B cell (primary cell): Measurements from ENCODE around the gene ANLN. TPM values are rescaled to one million over a fixed set of nuclear protein-coding genes. Genes with fewer than 3 reads are reported as not detected.
"Not testable (repeated sequence)": the region's sequence is repeated elsewhere in the genome, so short reads cannot be mapped to it uniquely, and the experiment has no call there.

ENCODE experiments used
- ATAC-seq: fragments of 200-7000 bp; cut with Tn5 transposase; one replicate; pipeline ENCODE4 v1.10.0; 2021; ENCODE audit warnings: low read depth, mild to moderate bottlenecking, moderate number of reproducible peaks, moderate library complexity
- CTCF ChIA-PET: fragments of 350-600 bp; sonication (Branson Sonifier 250); formaldehyde crosslinking; loops from one replicate; lab custom pipeline; 2021; ENCODE audit warnings: antibody characterized with exemption, inconsistent platforms; lab: Charles Lee
- POLR2A ChIA-PET: fragments of 350-600 bp; sonication (Branson Sonifier 250); formaldehyde crosslinking; loops from one replicate; lab custom pipeline; 2021; ENCODE audit warnings: antibody characterized with exemption; lab: Charles Lee
- DNase-seq: peaks from one replicate; pipeline ENCODE4 v3.0.0; 2013
- H2AFZ ChIP-seq: 2 replicates; pipeline ENCODE4 v1.6.1; 2012; ENCODE audit warnings: mild to moderate bottlenecking, low read depth, low read length; ENCODE audit not compliant: insufficient read depth, poor library complexity, severe bottlenecking
- H3K27ac ChIP-seq, 2 donors: 1 replicate in 1 of 2; 2 replicates in 1 of 2; pipeline ENCODE4 v1.5.1; 2012 to 2013; ENCODE audit warnings: low read length in 2 of 2, mild to moderate bottlenecking in 2 of 2, moderate library complexity in 1 of 2
- H3K27me3 ChIP-seq, 4 experiments: fragments of 200-600 bp in 1 of 4; sonication (generic) in 1 of 4; replicated peaks in 1 of 4; 1 replicate in 2 of 4; 2 replicates in 2 of 4; pipeline versions ENCODE4 v1.6.1 to v1.7.0; 2013 to 2016; ENCODE audit warnings: low read length in 3 of 4, mild to moderate bottlenecking in 2 of 4, mixed read lengths in 1 of 4, moderate library complexity in 1 of 4; ENCODE audit not compliant: insufficient read depth in 4 of 4, control insufficient read depth in 3 of 4; ENCODE audit errors: control extremely low read depth in 1 of 4
- H3K36me3 ChIP-seq, 2 experiments: replicated peaks in 1 of 2; 1 replicate in 1 of 2; 2 replicates in 1 of 2; pipeline versions ENCODE4 v1.6.1 to v1.7.1; 2013; ENCODE audit warnings: low read length in 1 of 2; ENCODE audit not compliant: insufficient read depth in 2 of 2, control insufficient read depth in 1 of 2; ENCODE audit errors: control extremely low read depth in 1 of 2, extremely low read depth in 1 of 2
- H3K4me1 ChIP-seq, 2 donors: fragments of 200-600 bp in 1 of 2; sonication (generic) in 1 of 2; 1 replicate in 1 of 2; 2 replicates in 1 of 2; pipeline versions ENCODE4 v1.5.1 to v1.6.1; 2013 to 2017; ENCODE audit warnings: low read length in 2 of 2; ENCODE audit not compliant: control insufficient read depth in 2 of 2, insufficient read depth in 2 of 2
- H3K4me2 ChIP-seq: replicated peaks from 2 replicates; pipeline ENCODE3; 2012; ENCODE audit warnings: mild to moderate bottlenecking, low read depth, low read length; ENCODE audit not compliant: poor library complexity, severe bottlenecking
- H3K4me3 ChIP-seq, 5 experiments: fragments of 200-600 bp in 1 of 5; sonication (generic) in 1 of 5; 1 replicate in 3 of 5; 2 replicates in 2 of 5; pipeline versions ENCODE4 v1.5.1 to v1.7.0; 2011 to 2016; ENCODE audit warnings: low read length in 4 of 5, mild to moderate bottlenecking in 4 of 5, low read depth in 2 of 5, control low read depth in 1 of 5, moderate library complexity in 1 of 5; ENCODE audit not compliant: insufficient read depth in 1 of 5; ENCODE audit errors: control extremely low read depth in 1 of 5, extremely low read depth in 1 of 5
- H3K79me2 ChIP-seq: fragments of 200-600 bp; sonication (generic); one replicate; pipeline ENCODE4 v1.6.0; 2016; ENCODE audit warnings: low read length; ENCODE audit not compliant: control insufficient read depth, insufficient read depth
- H3K9ac ChIP-seq: fragments of 200-600 bp; sonication (generic); 2 replicates; pipeline ENCODE4 v1.6.1; 2017; ENCODE audit warnings: mild to moderate bottlenecking, low read length, moderate library complexity
- H3K9me3 ChIP-seq, 3 donors: one replicate each; pipeline versions ENCODE4 v1.6.1 to v1.7.1; 2013; ENCODE audit warnings: low read length in 2 of 3; ENCODE audit not compliant: control insufficient read depth in 2 of 3, insufficient read depth in 1 of 3; ENCODE audit errors: control extremely low read depth in 1 of 3
- H4K20me1 ChIP-seq: 2 replicates; pipeline ENCODE4 v1.6.0; 2012; ENCODE audit warnings: mild to moderate bottlenecking, low read length; ENCODE audit not compliant: insufficient read depth, control insufficient read depth, poor library complexity, severe bottlenecking
- H3K27ac Mint-ChIP-seq: one replicate; pipeline ENCODE4 v1.8.0; 2021; ENCODE audit warnings: mixed read lengths
- H3K27me3 Mint-ChIP-seq: one replicate; pipeline ENCODE4 v1.8.0; 2021; ENCODE audit warnings: mixed read lengths
- H3K4me1 Mint-ChIP-seq: one replicate; pipeline ENCODE4 v1.8.0; 2021; ENCODE audit warnings: mixed read lengths
- H3K4me3 Mint-ChIP-seq: one replicate; pipeline ENCODE4 v1.8.0; 2021; ENCODE audit warnings: mixed read lengths
- H3K9me3 Mint-ChIP-seq: one replicate; pipeline ENCODE4 v1.8.0; 2022; ENCODE audit warnings: mixed read lengths; ENCODE audit not compliant: insufficient read depth
- EZH2 ChIP-seq: IDR thresholded peaks from 2 replicates; pipeline ENCODE4 v1.6.1; 2012; ENCODE audit warnings: borderline replicate concordance, low read depth, mild to moderate bottlenecking, moderate library complexity, low read length; ENCODE audit not compliant: insufficient read depth, poor library complexity, severe bottlenecking
- WGBS: methylation state at CpG from one replicate; pipeline ENCODE4 v1.1.5; 2013; ENCODE audit warnings: missing lambda C conversion rate; ENCODE audit not compliant: insufficient coverage; 5-methylcytosine and 5-hydroxymethylcytosine counted together
- intact Hi-C: fragments of 100-400 bp; cut with micrococcal nuclease; formaldehyde crosslinking; loops from one replicate; pipeline ENCODE4 v1.10.0; 2022
- polyA plus RNA-seq: library from polyadenylated mRNA; depleted of rRNA; stranded (reverse); fragments of >200 nt; gene quantifications from 2 replicates; pipeline ENCODE4 v1.2.3, GENCODE V29; 2012
- total RNA-seq, 2 donors: library from RNA; stranded (reverse); fragments of 120-200 nt in 1 of 2; gene quantifications; 1 replicate in 1 of 2; 2 replicates in 1 of 2; pipeline versions ENCODE4 v1.2.3 to v1.2.4, GENCODE V29; 2013 to 2022
- TF ChIP-seq, protein P1 (sequence below): fragments of 200-600 bp; IDR thresholded peaks from one replicate; pipeline ENCODE4 v1.8.0; 2022; ENCODE audit warnings: antibody characterized with exemption, mild to moderate bottlenecking

Gene ANLN
- total and polyA plus RNA-seq, 2 donors (not counting 1 experiment from before 2014, with no cell fraction given) = 0.19 to 0.32 TPM

DNA sequence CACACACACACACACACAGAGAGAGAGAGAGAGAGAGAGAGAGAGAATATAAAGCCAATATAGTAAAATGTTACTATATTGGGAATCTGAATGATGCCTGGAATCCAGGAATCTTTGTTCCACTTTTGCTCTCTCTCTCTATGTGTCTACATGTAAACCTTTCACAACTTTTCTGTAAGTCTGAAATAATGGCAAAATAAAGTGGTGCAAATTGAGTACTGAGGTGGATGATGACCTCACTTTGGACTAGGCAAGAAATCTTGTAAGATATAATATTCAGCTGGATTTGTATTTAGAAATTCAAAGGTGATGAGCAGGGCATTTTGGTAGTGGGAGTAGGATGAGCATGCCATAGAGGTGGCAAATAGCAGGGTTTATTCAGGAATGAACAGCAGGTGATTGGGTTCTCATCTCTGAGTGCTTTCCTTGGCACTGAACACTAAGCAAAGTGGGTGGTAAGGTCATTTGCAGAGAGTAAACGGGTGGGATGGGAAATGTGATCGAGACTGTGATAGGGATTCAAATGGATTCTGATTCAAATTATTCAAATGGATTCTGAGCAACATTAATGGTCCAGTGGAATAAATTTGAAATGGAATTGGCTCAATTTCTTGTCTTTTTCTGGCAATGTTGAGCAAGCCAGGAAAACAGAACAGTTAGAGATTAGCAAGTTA lies 9.7 kb upstream of the ANLN start:
- H2AFZ ChIP-seq = no peak overlapping the region
- no peak overlapping the region for H3K4me3 ChIP-seq
- ATAC-seq = no peak
- no peak overlapping the region for H3K4me2 ChIP-seq
- H3K36me3 ChIP-seq = no peaks in the 10 kb centered on the region
- Mint-ChIP-seq H3K27me3 (peaks cover 34% of the 10 kb centered on the region), H3K4me1 (no peaks in the 10 kb centered on the region), H3K27ac (no peak overlapping the region), H3K4me3 (no peak overlapping the region), H3K9me3 (no peaks in the 10 kb centered on the region)
- no peaks in the 10 kb centered on the region for H3K79me2 ChIP-seq
- ChIA-PET POLR2A (interaction anchor here (0.6 kb wide), 1 partner anchor 30 kb away, joined by 3 read pairs; no protein-coding TSS in a partner anchor), CTCF (interaction anchor here (1.1 kb wide), 1 partner anchor 13 kb away, joined by 4 read pairs; a partner anchor contains a TSS)
- TF ChIP-seq, protein P1, sequence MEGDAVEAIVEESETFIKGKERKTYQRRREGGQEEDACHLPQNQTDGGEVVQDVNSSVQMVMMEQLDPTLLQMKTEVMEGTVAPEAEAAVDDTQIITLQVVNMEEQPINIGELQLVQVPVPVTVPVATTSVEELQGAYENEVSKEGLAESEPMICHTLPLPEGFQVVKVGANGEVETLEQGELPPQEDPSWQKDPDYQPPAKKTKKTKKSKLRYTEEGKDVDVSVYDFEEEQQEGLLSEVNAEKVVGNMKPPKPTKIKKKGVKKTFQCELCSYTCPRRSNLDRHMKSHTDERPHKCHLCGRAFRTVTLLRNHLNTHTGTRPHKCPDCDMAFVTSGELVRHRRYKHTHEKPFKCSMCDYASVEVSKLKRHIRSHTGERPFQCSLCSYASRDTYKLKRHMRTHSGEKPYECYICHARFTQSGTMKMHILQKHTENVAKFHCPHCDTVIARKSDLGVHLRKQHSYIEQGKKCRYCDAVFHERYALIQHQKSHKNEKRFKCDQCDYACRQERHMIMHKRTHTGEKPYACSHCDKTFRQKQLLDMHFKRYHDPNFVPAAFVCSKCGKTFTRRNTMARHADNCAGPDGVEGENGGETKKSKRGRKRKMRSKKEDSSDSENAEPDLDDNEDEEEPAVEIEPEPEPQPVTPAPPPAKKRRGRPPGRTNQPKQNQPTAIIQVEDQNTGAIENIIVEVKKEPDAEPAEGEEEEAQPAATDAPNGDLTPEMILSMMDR = no peak
- no peak for TF ChIP-seq EZH2
- no peak for DNase-seq
- peaks cover 0 to 5% (median 0%) of the 10 kb centered on the region in 3 donors for H3K9me3 ChIP-seq
- no peak overlapping the region for H3K27ac ChIP-seq
- H3K27me3 ChIP-seq = peaks cover 0 to 5% (median 0%) of the 10 kb centered on the region in 4 experiments
- no peak overlapping the region for H3K9ac ChIP-seq
- no peaks in the 10 kb centered on the region for H4K20me1 ChIP-seq
- intact Hi-C loops = no loop called here
- H3K4me1 ChIP-seq = no peaks in the 10 kb centered on the region
- 96% methylated on average over 2 of the region's 2 CpGs for WGBS

DNA sequence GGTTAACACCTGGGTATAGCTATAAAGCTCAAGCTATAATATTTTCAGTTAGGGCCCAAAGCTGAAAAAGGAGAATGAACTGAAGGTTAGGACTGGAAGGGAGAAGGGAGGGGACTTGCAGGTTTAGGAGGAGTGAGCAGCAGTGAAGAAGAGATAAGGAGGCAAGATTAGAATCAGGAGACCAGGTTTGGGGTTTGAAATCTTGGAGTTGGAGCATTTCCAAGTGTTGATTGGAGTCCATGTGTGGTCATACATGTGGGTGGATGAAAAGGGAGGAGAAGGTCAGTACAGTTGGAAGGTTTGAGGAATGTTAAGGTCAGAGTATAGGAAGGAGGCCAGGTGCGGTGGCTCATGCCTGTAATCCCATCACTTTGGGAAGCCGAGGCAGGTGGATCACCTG lies 8.6 kb upstream of the ANLN start:
- ATAC-seq (no peak), DNase-seq (no peak)
- H3K4me3 ChIP-seq = no peak overlapping the region
- Mint-ChIP-seq H3K9me3 (no peaks in the 10 kb centered on the region), H3K27me3 (peaks cover 31% of the 10 kb centered on the region), H3K4me3 (no peak overlapping the region), H3K27ac (no peak overlapping the region), H3K4me1 (no peaks in the 10 kb centered on the region)
- no peak overlapping the region for H3K9ac ChIP-seq
- H3K27me3 ChIP-seq = peaks cover 0 to 5% (median 0%) of the 10 kb centered on the region in 4 experiments
- CTCF ChIA-PET = interaction anchor here (0.6 to 1.1 kb wide), 2 partner anchors 14 to 1928 kb away, joined by 3 to 4 read pairs; a partner anchor contains a TSS
- no peaks in the 10 kb centered on the region for H4K20me1 ChIP-seq
- 100% methylated on average over 1 of the region's 2 CpGs for WGBS
- H3K27ac ChIP-seq = no peak overlapping the region
- TF ChIP-seq EZH2 = no peak
- TF ChIP-seq, protein P1 = no peak
- no peaks in the 10 kb centered on the region for H3K4me1 ChIP-seq
- no peak overlapping the region for H2AFZ ChIP-seq
- POLR2A ChIA-PET = no interaction called here
- no peak overlapping the region for H3K4me2 ChIP-seq
- H3K9me3 ChIP-seq = peaks cover 0 to 5% (median 0%) of the 10 kb centered on the region in 3 donors
- H3K36me3 ChIP-seq = no peaks in the 10 kb centered on the region
- intact Hi-C loops = no loop called here
- H3K79me2 ChIP-seq = no peaks in the 10 kb centered on the region

DNA sequence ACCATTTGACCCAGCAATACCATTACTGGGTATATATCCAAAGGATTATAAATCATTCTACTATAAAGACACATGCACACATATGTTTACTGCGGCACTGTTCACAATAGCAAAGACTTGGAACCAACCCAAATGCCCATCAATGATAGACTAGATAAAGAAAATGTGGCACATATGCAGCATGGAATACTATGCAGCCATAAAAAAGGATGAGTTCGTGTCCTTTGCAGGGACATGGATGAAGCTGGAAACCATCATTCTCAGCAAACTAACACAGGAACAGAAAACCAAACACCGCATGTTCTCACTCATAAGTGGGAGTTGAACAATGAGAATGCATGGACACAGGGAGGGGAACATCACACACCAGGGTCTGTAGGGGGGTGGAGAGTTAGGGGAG lies 6.4 kb upstream of the ANLN start:
- H2AFZ ChIP-seq, DNase-seq, POLR2A ChIA-PET, H4K20me1 ChIP-seq, ATAC-seq, intact Hi-C loops, H3K9me3 Mint-ChIP-seq, H3K79me2 ChIP-seq, CTCF ChIA-PET, H3K4me3 ChIP-seq, H3K27me3 ChIP-seq, H3K36me3 ChIP-seq, H3K4me1 Mint-ChIP-seq, H3K27ac Mint-ChIP-seq, H3K9ac ChIP-seq, H3K9me3 ChIP-seq, H3K4me3 Mint-ChIP-seq, H3K4me1 ChIP-seq, H3K4me2 ChIP-seq, H3K27ac ChIP-seq: not testable (repeated sequence)
- no CpG with 5 or more reads among the region's 3 CpGs for WGBS
- peaks cover 17% of the 10 kb centered on the region for H3K27me3 Mint-ChIP-seq
